Activated CD4-positive, alpha-beta T cell treated with anti-CD3 and anti-CD28 coated beads, Interleukin-2, amount 10 ng/mL, durations not matched to agents 7 days and 5 days (primary cell): ENCODE data around the gene PNKP. TPM values are rescaled to one million over a fixed set of nuclear protein-coding genes. Genes with fewer than 3 reads are reported as not detected.
A peak's percentile ranks its signal among the peaks of the same experiment; 100 is the strongest.
"Not testable (repeated sequence)": the region's sequence is repeated elsewhere in the genome, so short reads cannot be mapped to it uniquely, and the experiment has no call there.

Experiments used
- CTCF ChIA-PET: fragments of 350-600 bp; sonication (Branson Sonifier 250); formaldehyde crosslinking; loops from one replicate; lab custom pipeline; 2021; ENCODE audit warnings: antibody characterized with exemption; lab: Charles Lee
- POLR2A ChIA-PET: fragments of 350-600 bp; sonication (Branson Sonifier 250); formaldehyde crosslinking; loops from one replicate; lab custom pipeline; 2021; ENCODE audit warnings: antibody characterized with exemption; lab: Charles Lee
- DNase-seq: peaks from one replicate; pipeline ENCODE4 v3.0.0-alpha.2; 2020
- H3K27ac Mint-ChIP-seq: one replicate; pipeline ENCODE4 v1.8.0; 2021; ENCODE audit warnings: mild to moderate bottlenecking, moderate library complexity, mixed read lengths
- H3K27me3 Mint-ChIP-seq: one replicate; pipeline ENCODE4 v1.8.0; 2021; ENCODE audit warnings: mixed read lengths
- H3K36me3 Mint-ChIP-seq: one replicate; pipeline ENCODE4 v1.8.0; 2021; ENCODE audit warnings: low read depth, mixed read lengths
- H3K4me1 Mint-ChIP-seq: one replicate; pipeline ENCODE4 v1.8.0; 2021; ENCODE audit warnings: mixed read lengths
- H3K4me3 Mint-ChIP-seq: one replicate; pipeline ENCODE4 v1.8.0; 2021; ENCODE audit warnings: mild to moderate bottlenecking, moderate library complexity, mixed read lengths
- H3K9me3 Mint-ChIP-seq: one replicate; pipeline ENCODE4 v1.8.0; 2021; ENCODE audit warnings: mixed read lengths
- total RNA-seq, 2 experiments: library from RNA; stranded (reverse); gene quantifications; one replicate each; pipeline ENCODE4 v1.2.3, GENCODE V29; 2021

Gene PNKP
- total RNA-seq, 2 experiments from 2014 or later = 105 to 131 TPM

- Mint-ChIP-seq H3K4me3 (no peak overlapping the region), H3K36me3 (peaks cover 17% of the 10 kb centered on the region), H3K27me3 (no peaks in the 10 kb centered on the region), H3K4me1 (peaks cover 17% of the 10 kb centered on the region), H3K9me3 (no peaks in the 10 kb centered on the region), H3K27ac (no peak overlapping the region)
- POLR2A ChIA-PET = no interaction called here
- no peak for DNase-seq
- CTCF ChIA-PET = interaction anchor here (1.7 kb wide), 1 partner anchor 10 kb away, joined by 5 read pairs; no protein-coding TSS in a partner anchor
Observed at GRCh38 chr19:49829200-49829599, 38.2 kb downstream of the PNKP start.

- no peak for DNase-seq
- ChIA-PET CTCF (no interaction called here), POLR2A (no interaction called here)
- H3K27ac Mint-ChIP-seq = no peak overlapping the region
- peaks cover 7% of the 10 kb centered on the region for H3K4me1 Mint-ChIP-seq
- no peaks in the 10 kb centered on the region for H3K27me3 Mint-ChIP-seq
- peaks cover 16% of the 10 kb centered on the region for H3K36me3 Mint-ChIP-seq
- H3K4me3 Mint-ChIP-seq = no peak overlapping the region
- no peaks in the 10 kb centered on the region for H3K9me3 Mint-ChIP-seq
Observed at GRCh38 chr19:49827034-49827433, 40.3 kb downstream of the PNKP start.

DNA sequence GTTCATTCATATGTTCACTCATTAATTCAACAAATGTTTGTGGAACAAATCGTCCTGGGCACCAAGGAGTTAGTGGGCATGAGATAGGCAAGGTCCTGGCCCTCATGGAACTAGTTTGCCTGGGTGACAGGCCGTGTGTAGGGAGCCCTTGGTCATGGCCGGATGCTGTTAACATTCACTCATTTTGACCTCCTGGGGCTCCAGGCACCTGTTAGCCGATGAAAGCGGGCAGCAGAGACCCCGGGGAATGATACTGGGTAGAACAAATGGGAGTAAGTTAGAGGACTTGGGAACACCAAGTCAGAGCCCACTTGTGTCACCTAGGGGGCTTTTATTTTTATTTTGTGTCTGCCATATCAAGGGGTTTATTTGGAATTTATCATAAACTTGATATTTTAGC, 42.7 kb downstream of the PNKP start:
- Mint-ChIP-seq H3K4me3 (no peak overlapping the region), H3K9me3 (no peaks in the 10 kb centered on the region), H3K36me3 (peaks cover 15% of the 10 kb centered on the region), H3K27ac (no peak overlapping the region), H3K27me3 (no peaks in the 10 kb centered on the region), H3K4me1 (peaks cover 9% of the 10 kb centered on the region)
- no peak for DNase-seq
- CTCF ChIA-PET = interaction anchor here (0.6 to 1.0 kb wide), 2 partner anchors 12 to 13 kb away, joined by 3 read pairs; no protein-coding TSS in a partner anchor
- POLR2A ChIA-PET = no interaction called here

- CTCF ChIA-PET = interaction anchor here (0.5 to 1.2 kb wide), 4 partner anchors 10 to 1215 kb away, joined by 3 read pairs; no protein-coding TSS in a partner anchor
- Mint-ChIP-seq H3K36me3 (peaks cover 17% of the 10 kb centered on the region), H3K27me3 (no peaks in the 10 kb centered on the region), H3K4me3 (no peak overlapping the region), H3K4me1 (peaks cover 16% of the 10 kb centered on the region), H3K9me3 (no peaks in the 10 kb centered on the region), H3K27ac (no peak overlapping the region)
- POLR2A ChIA-PET = no interaction called here
- no peak for DNase-seq
Observed at GRCh38 chr19:49823472-49823871, 43.9 kb downstream of the PNKP start.

DNA sequence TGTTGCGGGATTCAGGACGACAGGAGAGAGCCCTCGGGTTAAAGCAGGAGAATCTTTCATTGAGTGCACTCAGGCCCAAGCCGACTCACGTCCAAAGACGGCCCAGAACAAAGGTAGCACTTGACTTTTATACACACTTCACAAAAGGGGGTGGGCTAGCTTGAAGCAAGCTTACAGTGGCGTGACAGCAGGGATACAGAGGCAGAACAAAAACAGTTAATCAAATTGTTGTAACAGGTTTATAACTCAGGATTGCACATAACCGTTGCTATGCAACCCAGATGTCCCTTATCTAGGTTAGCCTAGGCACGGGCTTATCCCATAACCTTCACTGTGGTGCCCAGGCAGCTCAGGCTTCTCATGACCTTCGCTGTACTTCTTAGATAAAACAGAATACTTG, 47.3 kb downstream of the PNKP start:
- CTCF ChIA-PET = interaction anchor here (1.7 kb wide), 1 partner anchor 10 kb away, joined by 5 read pairs; no protein-coding TSS in a partner anchor
- no peak overlapping the region for H3K27ac Mint-ChIP-seq

DNA sequence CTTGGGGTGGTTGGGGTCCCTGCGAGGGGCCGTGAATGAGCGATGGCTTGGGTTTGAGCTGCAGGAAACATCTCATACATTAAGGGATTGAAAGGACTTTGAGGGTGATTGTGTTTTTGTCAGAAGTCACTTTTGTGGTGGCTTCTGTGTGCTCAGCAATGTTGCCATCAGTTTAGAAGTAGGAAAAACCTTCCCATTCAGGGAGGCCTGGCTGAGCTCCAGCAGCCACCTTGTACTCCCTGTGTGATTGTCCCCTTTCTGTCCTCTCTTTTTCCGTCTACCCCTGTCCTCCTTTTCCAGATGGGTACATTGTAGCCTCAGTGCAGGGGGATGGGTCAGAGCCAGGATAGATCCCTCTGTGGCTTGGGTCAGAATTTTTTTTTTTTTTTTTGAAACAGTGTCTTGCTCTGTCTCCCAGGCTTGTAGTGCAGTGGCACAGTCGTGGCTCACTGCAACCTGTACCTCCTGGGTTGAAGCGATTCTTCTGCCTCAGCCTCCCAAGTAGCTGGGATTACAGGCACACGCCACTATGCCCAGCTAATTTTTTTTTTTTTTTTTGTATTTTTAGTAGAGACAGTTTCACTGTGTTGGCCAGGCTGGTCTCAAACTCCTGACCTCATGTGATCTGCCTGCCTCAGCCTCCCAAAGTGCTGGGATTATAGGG, 47.8 kb downstream of the PNKP start:
- POLR2A ChIA-PET = interaction anchor here (0.7 kb wide), 1 partner anchor 935 kb away, joined by 6 read pairs; no protein-coding TSS in a partner anchor
- Mint-ChIP-seq H3K4me3 (peak overlapping the region; percentile 98), H3K4me1 (peaks cover 25% of the 10 kb centered on the region), H3K27ac (peak overlapping the region; percentile 99), H3K36me3 (peaks cover 15% of the 10 kb centered on the region)
- not testable (repeated sequence) for DNase-seq, H3K27me3 Mint-ChIP-seq, H3K9me3 Mint-ChIP-seq
- CTCF ChIA-PET = interaction anchor here (0.5 to 1.7 kb wide), 4 partner anchors 9 to 85 kb away, joined by 3 to 5 read pairs (median 4); no protein-coding TSS in a partner anchor

More for the DNA sequence above, 47.3 kb downstream of the PNKP start:
- POLR2A ChIA-PET = interaction anchor here (0.7 kb wide), 1 partner anchor 934 kb away, joined by 6 read pairs; no protein-coding TSS in a partner anchor
- H3K4me3 Mint-ChIP-seq = peak overlapping the region; percentile 41
- H3K36me3 Mint-ChIP-seq = peaks cover 15% of the 10 kb centered on the region
- H3K27me3 Mint-ChIP-seq = no peaks in the 10 kb centered on the region
- no peaks in the 10 kb centered on the region for H3K9me3 Mint-ChIP-seq
- peaks cover 23% of the 10 kb centered on the region for H3K4me1 Mint-ChIP-seq
- no peak for DNase-seq

DNA sequence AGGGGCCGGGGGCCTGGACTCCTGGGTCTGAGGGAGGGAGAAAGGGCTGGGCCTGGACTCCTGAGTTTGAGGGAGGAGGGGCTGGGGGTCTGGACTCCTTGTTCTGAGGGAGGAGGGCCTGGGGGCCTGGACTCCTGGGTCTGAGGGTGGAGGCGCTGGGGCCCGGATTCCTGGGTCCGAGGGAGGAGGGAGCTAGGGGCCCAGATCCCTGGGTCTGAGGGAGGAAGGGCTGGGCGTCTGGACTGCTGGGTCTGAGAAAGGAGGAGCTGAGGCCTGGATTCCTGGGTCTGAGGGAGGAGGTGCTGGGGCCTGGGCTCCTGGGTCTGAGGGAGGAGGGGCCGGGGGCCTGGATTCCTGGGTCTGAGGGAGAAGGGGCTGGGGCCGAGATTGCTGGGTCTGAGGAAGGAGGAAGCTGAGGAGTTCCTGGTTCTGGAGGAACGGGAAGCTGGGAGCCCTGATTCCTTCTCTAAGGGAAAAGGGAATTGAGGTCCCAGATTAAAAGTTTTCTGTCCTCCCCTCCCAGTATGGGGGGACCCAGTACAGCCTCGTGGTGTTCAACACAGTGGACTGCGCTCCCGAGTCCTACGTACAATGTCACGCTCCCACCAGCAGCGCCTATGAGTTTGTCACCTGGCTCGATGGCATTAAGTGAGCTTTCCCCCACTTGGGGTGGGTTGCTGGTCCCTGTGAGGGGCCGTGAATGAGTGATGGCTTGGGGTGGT, 48.6 kb downstream of the PNKP start:
- Mint-ChIP-seq H3K4me3 (peak overlapping the region; percentile 98), H3K36me3 (peaks cover 15% of the 10 kb centered on the region), H3K9me3 (no peaks in the 10 kb centered on the region), H3K27me3 (no peaks in the 10 kb centered on the region), H3K4me1 (peaks cover 26% of the 10 kb centered on the region), H3K27ac (peak overlapping the region; percentile 99)
- DNase-seq = no peak
- ChIA-PET CTCF (interaction anchor here (1.2 to 1.7 kb wide), 3 partner anchors 9 to 29 kb away, joined by 3 to 5 read pairs (median 4); no protein-coding TSS in a partner anchor), POLR2A (no interaction called here)

DNA sequence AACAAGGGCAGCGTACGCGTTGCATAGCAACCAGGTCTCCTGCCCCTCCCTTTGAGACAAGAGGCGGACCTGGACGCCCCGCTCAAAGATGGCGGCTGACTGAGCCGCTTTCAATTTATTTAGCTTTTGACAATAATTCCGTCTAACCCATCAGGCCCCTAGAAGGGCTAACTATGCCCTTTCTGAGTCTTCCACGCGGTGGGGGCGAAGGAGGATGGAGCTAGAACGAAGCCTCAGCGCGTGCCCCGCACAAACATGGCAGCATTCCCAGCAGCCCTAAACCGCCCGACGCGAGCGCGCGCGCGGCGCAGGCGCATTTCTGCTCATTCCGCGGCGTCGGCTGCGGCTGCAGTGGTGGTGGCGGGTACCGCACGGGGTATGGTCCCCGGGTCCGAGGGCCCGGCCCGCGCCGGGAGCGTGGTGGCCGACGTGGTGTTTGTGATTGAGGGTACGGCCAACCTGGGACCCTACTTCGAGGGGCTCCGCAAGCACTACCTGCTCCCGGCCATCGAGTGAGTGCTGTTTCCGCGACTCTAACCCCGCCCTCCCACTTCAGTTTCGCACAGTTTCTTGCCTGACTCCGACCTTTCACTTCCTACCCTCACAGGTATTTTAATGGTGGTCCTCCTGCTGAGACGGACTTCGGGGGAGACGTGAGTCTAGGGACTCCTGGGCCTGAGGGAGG, 49.3 kb downstream of the PNKP start, which contains the start of gene MED25:
Gene MED25, plus strand, starts transcription at position 326 of the 685 bp plus-strand sequence. Its CDS starts 53 bp downstream, at position 379.
- POLR2A ChIA-PET = no interaction called here
- Mint-ChIP-seq H3K36me3 (peaks cover 12% of the 10 kb centered on the region), H3K9me3 (no peaks in the 10 kb centered on the region), H3K4me1 (peaks cover 31% of the 10 kb centered on the region), H3K27ac (peak within 1 kb of the TSS; percentile 99), H3K4me3 (peak within 1 kb of the TSS; percentile 98), H3K27me3 (no peaks in the 10 kb centered on the region)
- CTCF ChIA-PET = interaction anchor here (1.2 to 1.3 kb wide), 2 partner anchors 8 to 30 kb away, joined by 3 to 4 read pairs; no protein-coding TSS in a partner anchor
- DNase-seq = peak; percentile 88

GRCh38 chr19:49816590-49816989, 50.8 kb downstream of the PNKP start:
- CTCF ChIA-PET = no interaction called here
- no peak for DNase-seq
- Mint-ChIP-seq H3K27ac (no peak overlapping the region), H3K36me3 (peaks cover 9% of the 10 kb centered on the region), H3K27me3 (no peaks in the 10 kb centered on the region), H3K4me1 (peaks cover 43% of the 10 kb centered on the region), H3K4me3 (no peak overlapping the region), H3K9me3 (no peaks in the 10 kb centered on the region)
- POLR2A ChIA-PET = no interaction called here

DNA sequence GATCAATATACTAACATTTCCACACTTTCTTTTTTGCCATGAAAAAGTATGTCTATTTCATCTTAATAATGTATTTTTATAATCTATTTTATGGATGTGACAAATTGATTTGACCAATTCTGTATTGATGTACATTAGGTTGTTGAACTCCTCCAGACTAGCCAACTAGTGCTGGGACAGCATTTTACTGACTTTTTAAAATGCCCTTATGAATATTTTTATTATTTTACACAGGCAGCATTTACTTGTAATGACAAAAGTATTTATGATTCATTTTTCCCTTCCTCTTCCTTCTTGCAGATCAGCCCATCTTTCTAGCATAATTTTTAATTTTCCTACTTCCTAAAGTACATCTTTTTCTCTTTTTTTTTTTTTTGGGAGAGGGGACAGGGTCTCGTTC, 53.4 kb downstream of the PNKP start:
- H3K4me3 Mint-ChIP-seq = peak overlapping the region; percentile 91
- no peaks in the 10 kb centered on the region for H3K9me3 Mint-ChIP-seq
- no peaks in the 10 kb centered on the region for H3K27me3 Mint-ChIP-seq
- CTCF ChIA-PET = interaction anchor here (1.8 kb wide), 1 partner anchor 13 kb away, joined by 3 read pairs; no protein-coding TSS in a partner anchor
- POLR2A ChIA-PET = interaction anchor here (0.6 kb wide), 1 partner anchor 548 kb away, joined by 3 read pairs; no protein-coding TSS in a partner anchor
- no peak for DNase-seq
- H3K4me1 Mint-ChIP-seq = peaks cover 39% of the 10 kb centered on the region
- H3K36me3 Mint-ChIP-seq = peaks cover 1% of the 10 kb centered on the region
- H3K27ac Mint-ChIP-seq = peak overlapping the region; percentile 41

DNA sequence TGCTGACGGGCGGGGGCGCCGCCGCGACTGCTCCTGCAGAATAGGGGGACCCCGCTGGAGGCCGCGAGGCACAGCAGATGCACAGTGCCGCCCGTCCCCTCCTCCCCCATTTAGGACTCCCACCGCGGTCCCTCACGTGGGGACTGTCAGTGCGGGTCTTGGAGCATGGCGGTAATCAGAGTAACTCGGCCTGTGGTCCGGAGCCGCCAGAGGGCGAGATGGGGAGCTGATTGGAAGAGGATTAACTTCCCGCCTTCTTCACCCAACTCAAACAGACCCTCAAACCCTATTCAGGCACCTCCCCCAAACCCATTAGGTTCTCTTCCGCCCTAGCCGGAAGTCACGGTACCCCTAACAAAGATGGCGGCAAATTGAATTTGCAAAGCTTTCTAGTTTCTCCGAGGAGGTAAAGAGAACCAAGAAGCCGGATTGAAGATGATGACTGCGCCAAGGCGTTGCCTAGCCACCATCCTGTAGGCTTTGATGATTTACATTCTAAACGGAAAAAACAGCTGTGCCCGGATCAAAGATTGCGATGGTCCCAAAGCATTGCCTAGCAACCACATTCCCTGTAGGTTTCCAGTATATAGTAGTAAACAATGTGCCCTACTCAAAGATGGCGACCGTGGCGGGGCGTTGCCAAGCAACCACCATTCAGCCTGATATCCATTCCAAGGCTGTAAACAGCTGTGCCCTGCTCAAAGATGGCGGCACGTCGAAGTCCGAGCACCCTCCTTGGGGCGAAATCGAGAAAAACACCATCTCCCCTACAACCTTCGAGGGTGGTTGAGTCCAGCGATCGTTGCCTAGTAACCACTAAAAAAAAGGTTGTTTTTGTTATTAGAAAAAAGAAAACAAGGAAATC, 54.1 kb downstream of the PNKP start, which contains the start of gene FUZ:
Gene FUZ, minus strand, starts transcription at position 296 of the 865 bp plus-strand sequence. Its CDS starts 186 bp downstream, at position 110.
- no peaks in the 10 kb centered on the region for H3K36me3 Mint-ChIP-seq
- no peaks in the 10 kb centered on the region for H3K9me3 Mint-ChIP-seq
- POLR2A ChIA-PET = interaction anchor here (0.6 kb wide), 1 partner anchor 548 kb away, joined by 3 read pairs; no protein-coding TSS in a partner anchor
- peak within 1 kb of the TSS; percentile 98 for H3K27ac Mint-ChIP-seq
- H3K4me1 Mint-ChIP-seq = peaks cover 44% of the 10 kb centered on the region
- CTCF ChIA-PET = interaction anchor here (0.6 to 1.8 kb wide), 5 partner anchors 9 to 320 kb away, joined by 3 to 6 read pairs (median 4); no protein-coding TSS in a partner anchor
- peak within 1 kb of the TSS; percentile 91 for H3K4me3 Mint-ChIP-seq
- peak; percentile 96 for DNase-seq
- H3K27me3 Mint-ChIP-seq = no peaks in the 10 kb centered on the region
